Adipocyte (in vitro differentiated cells): Measurements from ENCODE around the gene ATL3.
"Not testable (repeated sequence)": the region's sequence is repeated elsewhere in the genome, so short reads cannot be mapped to it uniquely, and the experiment has no call there.

Experiments used
- DNase-seq: peaks from one replicate; pipeline ENCODE4 v3.0.0-alpha.2; 2015; ENCODE audit warnings: low read depth
- H3K27me3 ChIP-seq: replicated peaks from 2 replicates; pipeline ENCODE4 v1.7.0; 2013; ENCODE audit warnings: mild to moderate bottlenecking, low read length, moderate library complexity; ENCODE audit not compliant: control insufficient read depth, insufficient read depth
- H3K36me3 ChIP-seq: 2 replicates; pipeline ENCODE4 v1.7.0; 2013; ENCODE audit warnings: low read length, mild to moderate bottlenecking, moderate library complexity; ENCODE audit not compliant: control insufficient read depth, insufficient read depth, severe bottlenecking
- H3K4me1 ChIP-seq: 2 replicates; pipeline ENCODE4 v1.7.0; 2013; ENCODE audit warnings: mild to moderate bottlenecking, low read length, moderate library complexity; ENCODE audit not compliant: control insufficient read depth, insufficient read depth
- H3K4me3 ChIP-seq: 2 replicates; pipeline ENCODE4 v1.7.0; 2013; ENCODE audit warnings: mild to moderate bottlenecking, low read length, moderate library complexity
- H3K9ac ChIP-seq: 2 replicates; pipeline ENCODE4 v1.7.0; 2013; ENCODE audit warnings: mild to moderate bottlenecking, low read length, moderate library complexity
- H3K9me3 ChIP-seq: 2 replicates; pipeline ENCODE4 v1.7.0; 2013; ENCODE audit warnings: mild to moderate bottlenecking, low read length, moderate library complexity; ENCODE audit not compliant: control insufficient read depth

The ATL3 gene

DNA sequence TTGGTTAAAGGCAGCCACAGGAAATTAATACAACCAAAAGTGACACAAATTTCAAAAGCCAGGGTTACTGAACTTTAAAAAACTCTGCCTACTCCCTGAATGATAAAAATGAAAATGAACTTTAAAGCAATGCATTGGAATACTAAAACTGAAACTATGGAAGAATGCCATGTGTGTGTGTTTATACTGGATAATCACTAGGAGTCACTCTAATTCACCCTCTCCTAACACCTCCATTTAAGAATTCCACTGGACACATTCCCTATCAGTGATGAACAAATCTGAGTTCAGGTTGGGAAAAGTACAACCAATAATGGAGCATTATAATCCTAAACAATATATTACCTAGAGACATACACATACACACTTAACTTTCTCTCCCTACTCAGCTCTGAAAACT lies 29.4 kb downstream of the ATL3 start:
- H3K27me3 ChIP-seq: no peaks in the 10 kb centered on the region
- H3K36me3 ChIP-seq: peaks cover 87% of the 10 kb centered on the region
- DNase-seq: peak; percentile 34
- H3K9me3 ChIP-seq: no peaks in the 10 kb centered on the region
- no peak overlapping the region for H3K4me3 ChIP-seq
- peaks cover 9% of the 10 kb centered on the region for H3K4me1 ChIP-seq
- peak overlapping the region; percentile 36 for H3K9ac ChIP-seq

DNA sequence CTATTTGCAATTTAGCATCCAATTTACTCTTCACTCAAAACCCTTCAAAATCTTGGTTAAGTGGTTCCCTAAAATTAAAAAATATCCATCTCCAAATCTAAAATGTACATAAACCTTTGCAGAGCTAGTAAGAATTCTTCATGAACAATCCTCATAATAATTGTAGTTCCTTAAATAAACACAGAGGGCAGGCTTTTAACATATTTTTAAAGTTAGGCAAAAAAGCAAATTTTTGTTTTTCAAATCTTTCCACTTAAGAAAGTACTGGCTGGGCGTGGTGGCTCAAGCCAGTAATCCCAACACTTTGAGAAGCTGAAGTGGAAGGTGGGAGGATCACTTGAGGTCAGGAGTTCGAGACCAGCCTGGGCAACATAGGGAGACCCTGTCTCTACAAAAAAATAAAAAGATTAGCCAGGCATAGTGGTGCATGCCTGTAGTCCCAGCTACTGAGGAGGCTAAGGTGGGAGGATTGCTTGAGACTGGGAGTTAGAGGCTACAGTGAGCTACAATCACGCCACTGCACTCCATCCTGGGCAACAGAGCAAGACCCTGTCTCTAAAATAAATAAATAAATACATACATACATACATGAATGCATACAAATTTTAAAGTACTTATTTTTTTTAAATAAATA lies 31.9 kb downstream of the ATL3 start:
- Histone ChIP-seq H3K27me3 (no peaks in the 10 kb centered on the region), H3K36me3 (peaks cover 86% of the 10 kb centered on the region), H3K4me1 (peaks cover 6% of the 10 kb centered on the region), H3K4me3 (no peak overlapping the region), H3K9me3 (no peaks in the 10 kb centered on the region), H3K9ac (no peak overlapping the region)
- DNase-seq: peak; percentile 78

DNA sequence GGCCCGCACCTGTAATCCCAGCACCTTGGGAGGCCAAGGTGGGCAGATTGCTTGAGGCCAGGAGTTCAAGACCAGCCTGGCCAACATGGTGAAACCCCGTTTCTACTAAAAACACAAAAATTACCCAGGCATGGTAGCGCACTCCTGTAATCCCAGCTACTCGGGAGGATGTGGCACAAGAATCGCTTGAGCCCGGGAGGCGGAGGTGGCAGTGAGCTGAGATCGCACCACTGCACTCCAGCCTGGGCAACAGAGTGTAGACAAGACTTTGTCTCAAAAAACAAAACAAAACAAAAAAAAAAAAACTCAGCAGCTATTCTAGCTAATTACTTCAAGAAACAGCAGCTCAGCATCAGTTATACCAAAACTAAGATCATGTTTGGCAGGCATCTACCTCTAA lies 32.7 kb downstream of the ATL3 start:
- peaks cover 79% of the 10 kb centered on the region for H3K36me3 ChIP-seq
- H3K4me1 ChIP-seq, H3K4me3 ChIP-seq: not testable (repeated sequence)

DNA sequence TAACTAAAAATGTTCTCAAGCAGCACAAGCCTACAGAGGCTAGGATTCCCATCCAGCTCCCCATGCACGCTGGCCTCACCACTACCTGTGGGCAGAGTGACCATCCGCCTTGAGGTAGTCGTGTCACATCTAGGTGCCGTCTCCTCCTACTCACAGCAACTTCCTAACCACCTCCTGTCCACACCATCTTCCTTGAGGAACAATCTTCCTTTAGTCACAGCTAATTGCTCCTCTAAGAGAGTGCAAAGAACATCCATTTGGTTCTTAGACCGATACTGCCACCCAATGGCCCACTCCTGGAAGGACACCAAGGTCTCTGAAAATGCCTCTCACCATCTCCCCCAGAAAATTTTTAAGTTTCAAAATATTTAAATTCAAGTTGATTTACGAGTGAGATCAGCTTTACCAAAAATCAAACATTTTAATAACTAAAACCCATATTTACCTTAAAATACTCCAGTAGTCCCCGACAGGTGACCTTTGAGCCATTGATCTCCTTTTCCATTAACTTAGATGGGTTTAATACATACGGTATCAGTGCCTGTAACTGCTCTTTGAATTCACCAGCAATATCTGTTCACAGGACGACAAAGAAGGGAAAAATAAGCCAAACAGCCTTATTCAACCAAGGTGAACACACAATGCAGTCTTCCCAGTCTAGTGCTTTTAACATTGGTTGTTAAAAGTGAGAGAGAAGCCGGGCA lies 35.3 kb downstream of the ATL3 start:
- Histone ChIP-seq H3K27me3 (no peaks in the 10 kb centered on the region), H3K9me3 (no peaks in the 10 kb centered on the region), H3K4me1 (no peaks in the 10 kb centered on the region), H3K4me3 (no peak overlapping the region), H3K36me3 (peaks cover 79% of the 10 kb centered on the region), H3K9ac (no peak overlapping the region)
- peak; percentile 82 for DNase-seq

More for the DNA sequence above, 32.7 kb downstream of the ATL3 start:
- not testable (repeated sequence) for H3K27me3 ChIP-seq, DNase-seq, H3K9ac ChIP-seq, H3K9me3 ChIP-seq

DNA sequence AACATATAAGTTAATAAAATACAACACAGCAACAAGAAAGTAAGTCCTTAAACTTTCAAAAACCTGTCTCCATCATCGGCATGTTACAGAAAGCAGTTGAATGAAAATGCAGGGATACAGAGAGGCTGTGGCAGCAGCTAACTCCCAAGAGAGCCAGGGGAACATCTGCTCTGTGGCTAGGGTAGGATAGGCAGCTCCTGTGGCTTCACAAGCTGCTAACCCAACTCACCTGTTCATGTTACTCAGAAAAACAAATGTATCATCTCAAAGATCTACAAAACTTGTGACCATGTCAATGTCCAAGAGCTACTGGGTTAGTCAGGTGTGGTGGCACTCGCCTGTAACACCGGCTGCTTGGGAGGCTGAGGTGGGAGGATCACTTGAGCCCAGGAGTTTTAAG lies 41.8 kb downstream of the ATL3 start:
- Histone ChIP-seq H3K9me3 (no peaks in the 10 kb centered on the region), H3K27me3 (no peaks in the 10 kb centered on the region)
- DNase-seq: no peak

DNA sequence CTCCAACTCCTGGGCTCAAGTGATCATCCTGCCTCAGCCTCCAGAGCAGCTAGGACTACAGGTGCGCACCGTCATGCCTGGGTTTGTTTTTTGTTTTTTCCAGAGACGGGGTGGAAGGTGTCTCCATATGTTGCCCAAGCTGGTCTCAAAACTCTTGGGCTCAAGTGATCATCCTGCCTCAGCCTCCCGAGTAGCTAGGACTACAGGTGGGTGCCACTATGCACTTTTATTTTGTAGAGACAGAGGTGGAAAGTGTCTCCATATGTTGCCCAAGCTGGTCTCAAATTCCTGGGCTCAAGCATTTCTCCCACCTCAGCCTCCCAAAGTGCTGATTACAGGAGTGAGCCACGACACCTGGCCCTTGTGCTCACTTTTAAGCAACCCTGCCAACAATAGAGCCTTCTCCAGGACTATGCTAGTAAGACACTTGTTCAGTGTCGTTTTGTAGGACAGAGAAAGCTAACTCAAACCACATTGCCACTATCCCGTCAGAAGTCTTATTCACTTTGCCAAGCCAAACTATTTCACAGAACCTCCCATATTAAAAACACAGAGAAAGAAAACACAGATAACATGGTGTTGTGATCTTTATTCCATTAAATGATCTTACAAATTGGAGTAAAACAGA lies 47.5 kb downstream of the ATL3 start:
- Histone ChIP-seq H3K27me3 (no peaks in the 10 kb centered on the region), H3K36me3 (peaks cover 17% of the 10 kb centered on the region), H3K9me3 (no peaks in the 10 kb centered on the region), H3K9ac (no peak overlapping the region), H3K4me1 (no peaks in the 10 kb centered on the region), H3K4me3 (no peak overlapping the region)
- DNase-seq: peak; percentile 32

More for the DNA sequence above, 41.8 kb downstream of the ATL3 start:
- no peaks in the 10 kb centered on the region for H3K4me1 ChIP-seq
- H3K36me3 ChIP-seq: peaks cover 67% of the 10 kb centered on the region
- no peak overlapping the region for H3K9ac ChIP-seq
- H3K4me3 ChIP-seq: no peak overlapping the region

DNA sequence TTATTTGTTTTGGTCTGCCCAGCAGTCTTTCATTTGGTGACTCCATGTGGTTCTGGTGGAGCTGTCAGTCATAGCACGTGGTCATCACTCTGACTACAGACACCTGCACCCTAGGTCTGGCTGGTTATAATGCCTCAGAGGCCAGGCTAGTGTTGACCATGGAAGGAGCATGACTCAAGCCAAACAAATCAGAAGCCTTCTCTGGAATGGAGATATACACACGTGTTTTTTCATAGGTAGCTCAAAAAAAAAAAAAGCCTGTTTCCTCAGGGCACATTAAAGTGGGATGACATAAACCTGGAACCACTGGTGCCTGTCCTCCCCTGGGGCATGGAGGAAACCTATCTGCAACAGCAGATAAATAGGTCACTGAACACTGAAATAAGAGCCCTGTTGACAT lies 48.9 kb downstream of the ATL3 start:
- no peak overlapping the region for H3K9ac ChIP-seq
- H3K4me1 ChIP-seq: no peaks in the 10 kb centered on the region
- H3K36me3 ChIP-seq: peaks cover 4% of the 10 kb centered on the region
- DNase-seq: no peak
- no peak overlapping the region for H3K4me3 ChIP-seq
- no peaks in the 10 kb centered on the region for H3K27me3 ChIP-seq
- no peaks in the 10 kb centered on the region for H3K9me3 ChIP-seq

DNA sequence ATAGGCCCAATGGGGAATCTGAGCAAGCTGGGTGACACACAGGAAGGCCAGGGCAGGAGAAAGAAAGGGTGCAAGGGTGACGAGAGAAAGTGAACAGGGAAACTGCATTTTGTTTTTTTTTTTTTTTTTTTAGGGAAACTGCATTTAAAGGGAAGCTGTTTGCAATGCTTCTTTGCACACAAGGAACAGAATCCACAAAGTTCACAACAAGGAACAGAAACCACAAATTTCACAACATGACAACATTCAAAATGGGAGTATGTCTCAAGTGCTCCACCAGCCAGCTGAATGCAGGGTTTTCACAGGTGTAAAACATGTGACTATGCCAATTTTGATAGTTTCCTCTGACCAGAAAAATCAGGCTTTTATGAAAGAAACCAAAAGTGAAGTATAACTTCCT lies 50.1 kb downstream of the ATL3 start:
- Histone ChIP-seq H3K27me3 (no peaks in the 10 kb centered on the region), H3K4me3 (no peak overlapping the region), H3K4me1 (no peaks in the 10 kb centered on the region), H3K9me3 (no peaks in the 10 kb centered on the region), H3K9ac (no peak overlapping the region), H3K36me3 (no peaks in the 10 kb centered on the region)
- DNase-seq: no peak

DNA sequence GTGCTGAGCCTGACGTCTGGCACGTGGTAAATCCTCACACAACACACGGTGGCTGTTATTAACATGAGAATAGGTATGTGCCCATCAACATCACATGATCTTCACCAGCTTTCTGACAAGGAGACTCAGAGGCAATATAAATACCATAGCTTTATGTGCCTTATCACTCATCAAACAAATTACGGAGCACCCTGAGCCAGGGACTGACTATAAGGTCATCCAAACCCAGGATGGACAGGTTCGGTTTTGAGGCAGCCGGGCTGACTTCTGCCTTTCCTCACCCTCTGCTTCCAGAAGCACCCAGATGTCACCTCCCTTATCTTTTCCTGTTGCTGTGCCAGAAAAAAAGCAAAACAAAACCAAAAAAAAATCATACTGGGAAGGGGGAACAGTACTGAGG lies 51.2 kb downstream of the ATL3 start:
- Histone ChIP-seq H3K9ac (no peak overlapping the region), H3K9me3 (no peaks in the 10 kb centered on the region), H3K36me3 (no peaks in the 10 kb centered on the region), H3K27me3 (no peaks in the 10 kb centered on the region), H3K4me3 (no peak overlapping the region), H3K4me1 (no peaks in the 10 kb centered on the region)
- no peak for DNase-seq

DNA sequence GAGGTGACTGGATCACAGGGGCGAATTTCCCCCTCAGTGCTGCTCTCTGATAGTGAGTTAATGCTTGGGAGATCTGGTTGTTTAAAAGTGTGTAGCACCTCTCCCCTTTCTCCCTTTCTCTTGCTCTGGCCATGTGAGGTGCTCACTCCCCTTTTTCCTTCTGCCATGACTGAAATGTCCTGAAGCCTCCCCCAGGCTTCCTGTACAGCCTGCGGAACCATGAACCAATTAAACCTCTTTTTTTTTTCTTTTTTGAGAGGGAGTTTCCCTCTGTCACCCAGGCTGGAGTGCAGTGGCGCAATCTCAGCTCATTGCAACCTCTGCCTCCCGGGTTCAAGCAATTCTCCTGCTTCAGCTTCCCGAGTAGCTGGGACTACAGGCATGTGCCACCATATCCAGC lies 53.5 kb downstream of the ATL3 start:
- H3K36me3 ChIP-seq, H3K27me3 ChIP-seq, DNase-seq, H3K9ac ChIP-seq, H3K4me3 ChIP-seq, H3K9me3 ChIP-seq, H3K4me1 ChIP-seq: not testable (repeated sequence)

DNA sequence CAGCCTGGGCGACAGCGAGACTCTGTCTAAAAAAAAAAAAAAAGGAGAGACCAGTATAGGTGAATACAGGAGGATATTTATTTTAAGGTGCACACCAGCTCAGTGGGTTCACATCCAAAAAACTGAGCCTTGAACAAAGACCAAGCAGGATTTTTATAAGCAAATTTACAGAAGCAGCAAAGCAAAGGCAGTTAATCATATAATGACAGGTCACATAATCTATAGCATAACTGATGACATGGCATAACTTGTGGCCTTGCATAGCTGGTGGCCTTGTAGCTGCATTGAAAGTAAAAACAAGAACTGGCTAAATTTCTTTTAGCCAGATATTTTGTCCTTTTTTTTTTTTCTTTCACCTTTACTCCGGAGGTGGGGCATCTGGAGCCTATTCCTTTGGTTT lies 54.2 kb downstream of the ATL3 start:
- no peaks in the 10 kb centered on the region for H3K36me3 ChIP-seq
- H3K9ac ChIP-seq: no peak overlapping the region
- H3K4me3 ChIP-seq: no peak overlapping the region
- no peaks in the 10 kb centered on the region for H3K4me1 ChIP-seq
- H3K27me3 ChIP-seq: no peaks in the 10 kb centered on the region
- no peaks in the 10 kb centered on the region for H3K9me3 ChIP-seq
- DNase-seq: no peak
